Duodenal mucosa (tissue), 2 donors: ENCODE measurements around the gene MAPRE3.

Source experiments
- H3K27ac ChIP-seq: one replicate; pipeline ENCODE4 v1.7.0; 2013; ENCODE audit warnings: low read depth, low read length
- H3K27me3 ChIP-seq, 2 donors: one replicate each; pipeline ENCODE4 v1.7.0; 2013; ENCODE audit warnings: low read length in 2 of 2, control low read depth in 1 of 2; ENCODE audit not compliant: insufficient read depth in 2 of 2, control insufficient read depth in 1 of 2
- H3K36me3 ChIP-seq, 2 donors: one replicate each; pipeline ENCODE4 v1.7.0; 2013; ENCODE audit warnings: low read length in 2 of 2, control low read depth in 1 of 2; ENCODE audit not compliant: insufficient read depth in 2 of 2, control insufficient read depth in 1 of 2
- H3K4me1 ChIP-seq, 2 donors: one replicate each; pipeline ENCODE4 v1.7.0; 2013; ENCODE audit warnings: low read length in 2 of 2, control low read depth in 1 of 2; ENCODE audit not compliant: insufficient read depth in 2 of 2, control insufficient read depth in 1 of 2
- H3K4me3 ChIP-seq, 2 donors: one replicate each; pipeline ENCODE4 v1.7.0; 2013; ENCODE audit warnings: low read length in 2 of 2, low read depth in 1 of 2
- H3K9ac ChIP-seq, 2 donors: one replicate each; pipeline ENCODE4 v1.7.0; 2013; ENCODE audit warnings: low read length in 2 of 2, low read depth in 1 of 2
- H3K9me3 ChIP-seq, 2 donors: one replicate each; pipeline ENCODE4 v1.7.0; 2013; ENCODE audit warnings: low read length in 2 of 2, control low read depth in 1 of 2; ENCODE audit not compliant: control insufficient read depth in 1 of 2

The MAPRE3 gene

GRCh38 chr2:26994983-26995382, 24.5 kb downstream of the MAPRE3 start:
- H3K4me1 ChIP-seq, result peaks cover 6% of the 10 kb centered on the region in 2 donors
- no peaks in the 10 kb centered on the region for H3K9me3 ChIP-seq
- no peak overlapping the region for H3K27ac ChIP-seq
- H3K9ac ChIP-seq, result no peak overlapping the region
- no peaks in the 10 kb centered on the region for H3K27me3 ChIP-seq
- no peak overlapping the region for H3K4me3 ChIP-seq
- no peaks in the 10 kb centered on the region for H3K36me3 ChIP-seq

- Histone ChIP-seq H3K4me3 (no peak overlapping the region), H3K4me1 (no peaks in the 10 kb centered on the region), H3K27me3 (no peaks in the 10 kb centered on the region), H3K9me3 (no peaks in the 10 kb centered on the region), H3K27ac (no peak overlapping the region), H3K9ac (no peak overlapping the region), H3K36me3 (no peaks in the 10 kb centered on the region)
Observed at GRCh38 chr2:26997394-26997793, 27.0 kb downstream of the MAPRE3 start.

- no peaks in the 10 kb centered on the region for H3K9me3 ChIP-seq
- H3K4me1 ChIP-seq, result no peaks in the 10 kb centered on the region
- H3K36me3 ChIP-seq, result no peaks in the 10 kb centered on the region
- H3K27ac ChIP-seq, result no peak overlapping the region
- H3K4me3 ChIP-seq, result no peak overlapping the region
- no peaks in the 10 kb centered on the region for H3K27me3 ChIP-seq
- H3K9ac ChIP-seq, result no peak overlapping the region
Observed at GRCh38 chr2:26998323-26998722, 27.9 kb downstream of the MAPRE3 start.

GRCh38 chr2:27000228-27000627, 29.8 kb downstream of the MAPRE3 start:
- Histone ChIP-seq H3K9ac (no peak overlapping the region), H3K36me3 (no peaks in the 10 kb centered on the region), H3K27me3 (no peaks in the 10 kb centered on the region), H3K4me3 (no peak overlapping the region), H3K27ac (no peak overlapping the region), H3K9me3 (no peaks in the 10 kb centered on the region), H3K4me1 (no peaks in the 10 kb centered on the region)

- Histone ChIP-seq H3K9ac (no peak overlapping the region), H3K4me1 (no peaks in the 10 kb centered on the region), H3K4me3 (no peak overlapping the region), H3K27me3 (no peaks in the 10 kb centered on the region), H3K27ac (no peak overlapping the region), H3K36me3 (no peaks in the 10 kb centered on the region), H3K9me3 (no peaks in the 10 kb centered on the region)
Observed at GRCh38 chr2:27000995-27001394, 30.6 kb downstream of the MAPRE3 start.

GRCh38 chr2:27001950-27002349, 31.5 kb downstream of the MAPRE3 start:
- H3K27ac ChIP-seq, result no peak overlapping the region
- H3K27me3 ChIP-seq, result no peaks in the 10 kb centered on the region
- no peaks in the 10 kb centered on the region for H3K4me1 ChIP-seq
- H3K4me3 ChIP-seq, result no peak overlapping the region
- no peaks in the 10 kb centered on the region for H3K9me3 ChIP-seq
- no peak overlapping the region for H3K9ac ChIP-seq
- no peaks in the 10 kb centered on the region for H3K36me3 ChIP-seq

GRCh38 chr2:27003007-27003406, 32.6 kb downstream of the MAPRE3 start:
- Histone ChIP-seq H3K4me3 (no peak overlapping the region), H3K27ac (no peak overlapping the region), H3K9ac (no peak overlapping the region), H3K27me3 (no peaks in the 10 kb centered on the region), H3K4me1 (no peaks in the 10 kb centered on the region), H3K9me3 (no peaks in the 10 kb centered on the region), H3K36me3 (no peaks in the 10 kb centered on the region)

- Histone ChIP-seq H3K36me3 (no peaks in the 10 kb centered on the region), H3K4me3 (no peak overlapping the region), H3K9ac (no peak overlapping the region), H3K4me1 (no peaks in the 10 kb centered on the region), H3K27ac (no peak overlapping the region), H3K9me3 (no peaks in the 10 kb centered on the region), H3K27me3 (no peaks in the 10 kb centered on the region)
Observed at GRCh38 chr2:27003857-27004256, 33.4 kb downstream of the MAPRE3 start.

GRCh38 chr2:27006602-27007415, 36.4 kb downstream of the MAPRE3 start:
- no peak overlapping the region for H3K27ac ChIP-seq

GRCh38 chr2:27007416-27008374, 37.3 kb downstream of the MAPRE3 start:
- Histone ChIP-seq H3K27ac (no peak overlapping the region), H3K9me3 (no peaks in the 10 kb centered on the region), H3K4me1 (no peaks in the 10 kb centered on the region), H3K36me3 (no peaks in the 10 kb centered on the region), H3K9ac (no peak overlapping the region), H3K27me3 (no peaks in the 10 kb centered on the region), H3K4me3 (no peak overlapping the region)

More at GRCh38 chr2:27006602-27007415, 36.4 kb downstream of the MAPRE3 start:
- H3K27me3 ChIP-seq, result no peaks in the 10 kb centered on the region
- no peak overlapping the region for H3K4me3 ChIP-seq
- no peaks in the 10 kb centered on the region for H3K9me3 ChIP-seq
- no peaks in the 10 kb centered on the region for H3K36me3 ChIP-seq
- H3K4me1 ChIP-seq, result no peaks in the 10 kb centered on the region
- no peak overlapping the region for H3K9ac ChIP-seq
